AG10803 (cell line): Measurements from ENCODE around the gene RADIL.

ENCODE experiments used
- DNase-seq: peaks from one replicate; pipeline ENCODE4 v3.0.0; 2010; ENCODE audit warnings: low read depth
- H3K4me3 ChIP-seq: 2 replicates; pipeline ENCODE4 v1.5.1; 2011; ENCODE audit warnings: mild to moderate bottlenecking, low read length, control low read depth
- CTCF ChIP-seq: conservative IDR thresholded peaks from 2 replicates; pipeline ENCODE4 v1.5.1; 2011; ENCODE audit warnings: mild to moderate bottlenecking, low read length, control low read depth, inconsistent platforms

The RADIL gene

GRCh38 chr7:4792537-4793126, 90.9 kb downstream of the RADIL start:
- 0 out of 2 replicates have a peak overlapping the region, but pooled peaks have one; percentile 9 for H3K4me3 ChIP-seq
- no peak for TF ChIP-seq CTCF
- peak; percentile 22 for DNase-seq

- peak; percentile 43 for DNase-seq
- H3K4me3 ChIP-seq = 0 out of 2 replicates have a peak overlapping the region, but pooled peaks have one; percentile 9
- TF ChIP-seq CTCF = peak; percentile 50
Observed at GRCh38 chr7:4791738-4792536, 91.6 kb downstream of the RADIL start.

GRCh38 chr7:4791101-4791737, 92.3 kb downstream of the RADIL start:
- no peak overlapping the region for H3K4me3 ChIP-seq
- TF ChIP-seq CTCF = no peak
- DNase-seq = no peak

GRCh38 chr7:4790516-4790991, 93.0 kb downstream of the RADIL start:
- no peak for DNase-seq
- H3K4me3 ChIP-seq = no peak overlapping the region
- TF ChIP-seq CTCF = no peak

- TF ChIP-seq CTCF = no peak
- DNase-seq = no peak
- H3K4me3 ChIP-seq = no peak overlapping the region
Observed at GRCh38 chr7:4790078-4790465, 93.4 kb downstream of the RADIL start.

- TF ChIP-seq CTCF = no peak
- no peak for DNase-seq
- H3K4me3 ChIP-seq = no peak overlapping the region
Observed at GRCh38 chr7:4789194-4790077, 94.1 kb downstream of the RADIL start.
